ENCODE measurements around the gene MYH9. TPM values are rescaled to one million over a fixed set of nuclear protein-coding genes. Genes with fewer than 3 reads are reported as not detected.

Gene MYH9
- total RNA-seq, 4 donors from 2014 or later, result 241 to 387 (median 358) TPM

DNA sequence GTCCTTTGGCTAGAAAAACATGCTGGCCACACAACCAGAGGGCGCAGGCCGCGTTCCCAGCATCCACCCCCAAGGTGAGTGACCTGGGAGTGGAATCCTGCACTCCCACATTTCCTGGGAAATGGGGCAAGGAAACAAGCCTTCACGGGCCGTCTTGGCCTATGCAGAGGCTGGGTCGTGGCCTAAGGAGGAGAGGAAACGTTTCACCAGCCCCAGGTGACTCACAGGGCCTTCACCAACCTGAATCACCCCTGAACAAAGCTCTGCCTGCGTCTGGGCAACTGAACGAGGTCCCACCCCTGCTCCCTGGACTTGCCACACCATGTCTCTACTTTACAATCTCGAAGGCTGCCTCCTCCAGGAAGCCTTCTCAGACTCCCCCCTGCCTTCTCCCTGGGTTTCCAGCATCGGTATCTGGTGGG is 13.2 kb downstream of the MYH9 start:
- TF ChIP-seq POLR2A (IDR thresholded peaks at IDR 0.05; ENCODE audit: low read depth) (no peak), POLR2AphosphoS5 (IDR thresholded peaks at IDR 0.05) (peak; percentile 27 to 55)
- 39% methylated on average over 11 of the region's 11 CpGs for WGBS
- Histone ChIP-seq H3K4me3 (no peak overlapping the region), H3K27ac (replicated peaks in 1 of 4) (peak overlapping the region; percentile 95 to 100 (median 98)), H3K4me1 (peaks cover 98 to 100% (median 100%) of the 10 kb centered on the region in 4 donors), H3K36me3 (peaks cover 0 to 12% (median 3%) of the 10 kb centered on the region in 4 donors), H3K27me3 (no peaks in the 10 kb centered on the region), H3K9me3 (no peaks in the 10 kb centered on the region)
- no peak for DNase-seq (ENCODE audit: extremely low spot score)
- intact Hi-C loops (cut with DNase I), result loop anchor here (5.0 kb wide), 1 partner anchor 47 kb away; no protein-coding TSS in a partner anchor

DNA sequence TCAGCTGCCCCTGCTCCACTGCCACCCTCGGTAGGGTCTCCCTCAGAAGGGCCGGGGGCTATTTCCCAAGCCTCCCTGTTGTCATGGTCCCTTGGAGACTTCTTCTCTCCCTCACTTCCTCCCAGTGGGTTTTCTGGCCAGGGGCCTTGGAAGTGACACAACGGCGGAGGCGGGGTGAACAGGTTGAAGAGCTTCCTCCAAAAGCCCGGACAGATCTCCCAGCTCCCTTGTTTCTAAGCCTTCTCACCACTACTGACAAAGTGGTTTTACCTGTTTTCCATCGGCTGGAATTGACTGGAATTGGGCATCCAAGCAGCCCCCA is 14.5 kb downstream of the MYH9 start:
- TF ChIP-seq POLR2AphosphoS5 (IDR thresholded peaks at IDR 0.05), result peak; percentile 5 to 28
- TF ChIP-seq CTCF (IDR thresholded peaks at IDR 0.05), result no peak
- no peak for TF ChIP-seq EP300 (IDR thresholded peaks at IDR 0.05)
- TF ChIP-seq POLR2A (IDR thresholded peaks at IDR 0.05; ENCODE audit: low read depth), result no peak
- intact Hi-C loops (cut with DNase I), result loop anchor here (5.0 kb wide), 1 partner anchor 46 kb away; no protein-coding TSS in a partner anchor
- H3K27me3 ChIP-seq, result no peaks in the 10 kb centered on the region
- peaks cover 99 to 100% (median 100%) of the 10 kb centered on the region in 4 donors for H3K4me1 ChIP-seq
- peaks cover 0 to 12% (median 2%) of the 10 kb centered on the region in 4 donors for H3K36me3 ChIP-seq
- peak overlapping the region; percentile 8 to 25 (median 16) for H3K4me3 ChIP-seq
- 21% methylated on average over 7 of the region's 7 CpGs for WGBS
- H3K9me3 ChIP-seq, result no peaks in the 10 kb centered on the region
- no peak for DNase-seq (ENCODE audit: extremely low spot score)
- H3K27ac ChIP-seq (replicated peaks in 1 of 4), result peak overlapping the region; percentile 95 to 100 (median 98)

DNA sequence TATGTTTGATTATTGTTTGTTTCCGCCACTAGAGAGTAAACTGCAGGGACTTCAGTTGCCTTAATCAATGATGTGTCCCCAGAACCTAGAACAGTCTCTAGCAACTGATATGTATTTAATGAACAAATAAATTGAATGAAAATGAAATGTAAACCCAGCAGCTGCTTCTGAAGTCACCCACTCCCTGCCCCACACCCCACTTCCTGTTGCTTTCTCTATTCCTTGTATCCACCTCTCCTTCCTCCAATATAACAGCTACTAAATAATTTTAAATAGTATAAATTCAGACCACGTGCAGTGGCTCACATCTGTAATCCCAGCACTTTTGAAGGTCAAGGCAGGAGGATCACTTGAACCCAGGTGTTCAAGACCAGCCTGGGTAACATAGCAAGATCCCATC is 15.8 kb downstream of the MYH9 start:
- Histone ChIP-seq H3K27me3 (no peaks in the 10 kb centered on the region), H3K36me3 (peaks cover 0 to 13% (median 2%) of the 10 kb centered on the region in 4 donors), H3K4me1 (peaks cover 100% of the 10 kb centered on the region in 4 donors), H3K4me3 (no peak overlapping the region), H3K9me3 (no peaks in the 10 kb centered on the region), H3K27ac (replicated peaks in 1 of 4) (peak overlapping the region; percentile 95 to 100 (median 98))
- no peak for DNase-seq (ENCODE audit: extremely low spot score)
- TF ChIP-seq POLR2AphosphoS5 (IDR thresholded peaks at IDR 0.05), result peak in 1 of 2 donors; percentile 6
- TF ChIP-seq CTCF (IDR thresholded peaks at IDR 0.05), result no peak
- no peak for TF ChIP-seq EP300 (IDR thresholded peaks at IDR 0.05)
- TF ChIP-seq POLR2A (IDR thresholded peaks at IDR 0.05; ENCODE audit: low read depth), result no peak
- intact Hi-C loops (cut with DNase I), result loop anchor here (5.0 kb wide), 1 partner anchor 45 kb away; no protein-coding TSS in a partner anchor
- 68% methylated on average over 2 of the region's 2 CpGs for WGBS

- Histone ChIP-seq H3K36me3 (peaks cover 0 to 12% (median 3%) of the 10 kb centered on the region in 4 donors), H3K27ac (replicated peaks in 1 of 4) (peak overlapping the region; percentile 95 to 100 (median 98)), H3K27me3 (no peaks in the 10 kb centered on the region), H3K4me3 (peak overlapping the region; percentile 17 to 45 (median 32)), H3K9me3 (no peaks in the 10 kb centered on the region), H3K4me1 (peaks cover 100% of the 10 kb centered on the region in 4 donors)
- no peak for DNase-seq (ENCODE audit: extremely low spot score)
- WGBS, result 24% methylated on average over 10 of the region's 11 CpGs
- TF ChIP-seq EP300 (IDR thresholded peaks at IDR 0.05), result no peak
- TF ChIP-seq POLR2AphosphoS5 (IDR thresholded peaks at IDR 0.05), result peak; percentile 45 to 67
- no peak for TF ChIP-seq POLR2A (IDR thresholded peaks at IDR 0.05; ENCODE audit: low read depth)
- TF ChIP-seq CTCF (IDR thresholded peaks at IDR 0.05), result no peak
- intact Hi-C loops (cut with DNase I), result loop anchor here (5.0 kb wide), 1 partner anchor 43 kb away; no protein-coding TSS in a partner anchor
Measured at GRCh38 chr22:36369922-36370791, 17.6 kb downstream of the MYH9 start.

Data from esophagus muscularis mucosa (tissue), 4 donors.